Femur (tissue), 1 donor: ENCODE results near the gene ADAMTSL1.
"Not testable (repeated sequence)": the region's sequence is repeated elsewhere in the genome, so short reads cannot be mapped to it uniquely, and the experiment has no call there.

Experiments used
- DNase-seq: peaks from one replicate; pipeline ENCODE4 v3.0.0-alpha.2; 2017

ADAMTSL1 gene

DNA sequence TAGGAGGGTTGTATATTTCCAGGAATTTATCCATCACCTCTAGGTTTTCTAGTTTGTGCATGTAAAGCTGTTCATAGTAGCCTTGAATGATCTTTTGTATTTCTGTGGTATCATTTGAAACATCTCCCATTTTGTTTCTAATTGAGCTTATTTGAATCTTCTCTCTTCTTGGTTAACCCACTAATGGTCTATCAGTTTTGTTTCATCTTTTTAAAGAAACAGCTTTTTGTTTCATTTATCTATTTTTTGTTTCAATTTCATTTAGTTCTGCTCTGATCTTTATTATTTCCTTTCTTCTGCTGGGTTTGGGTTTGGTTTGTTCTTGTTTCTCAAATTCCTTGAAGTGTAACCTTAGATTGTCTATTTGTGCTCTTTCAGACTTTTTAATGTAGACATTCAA, 401.0 kb downstream of the ADAMTSL1 start:
- DNase-seq, result not testable (repeated sequence)

DNA sequence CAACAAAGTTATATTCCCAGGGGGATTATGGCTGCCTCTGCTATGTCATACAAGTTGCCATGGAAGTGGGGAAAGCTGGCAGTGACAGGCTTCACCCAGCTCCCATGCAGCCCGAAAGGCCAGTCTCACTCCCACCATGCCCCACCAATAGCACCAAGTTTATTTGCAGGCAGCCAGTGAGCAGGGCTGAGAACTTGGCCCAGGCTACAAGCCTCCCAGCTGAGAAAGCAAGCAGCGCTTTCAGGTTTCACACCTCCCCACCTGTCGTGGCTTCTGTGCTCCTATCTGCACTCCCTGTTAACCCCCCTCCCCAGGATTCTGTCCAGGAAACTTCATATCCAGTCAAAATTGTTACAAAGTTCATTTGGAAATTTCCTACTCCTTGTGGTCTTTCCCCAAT, 404.0 kb downstream of the ADAMTSL1 start:
- no peak for DNase-seq

- no peak for DNase-seq
These were observed 407.8 kb downstream of the ADAMTSL1 start for GRCh38 chr9:18881758-18882157.

DNA sequence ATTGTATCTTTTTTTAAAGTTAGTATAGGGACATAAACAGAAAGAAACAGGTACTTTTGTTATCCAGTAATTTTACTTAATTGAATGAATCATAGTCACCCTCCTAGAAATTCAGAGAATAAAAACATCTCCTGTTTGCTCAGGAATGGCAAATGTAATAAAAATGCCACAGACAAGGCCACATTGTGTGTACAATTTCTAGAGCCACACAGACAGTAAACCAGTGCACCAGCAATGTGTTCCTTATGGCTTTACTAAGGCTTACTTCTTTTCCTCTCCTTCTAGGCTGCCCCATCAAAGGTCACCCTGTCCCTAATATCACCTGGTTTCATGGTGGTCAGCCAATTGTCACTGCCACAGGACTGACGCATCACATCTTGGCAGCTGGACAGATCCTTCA, 413.6 kb downstream of the ADAMTSL1 start:
- DNase-seq, result no peak

DNA sequence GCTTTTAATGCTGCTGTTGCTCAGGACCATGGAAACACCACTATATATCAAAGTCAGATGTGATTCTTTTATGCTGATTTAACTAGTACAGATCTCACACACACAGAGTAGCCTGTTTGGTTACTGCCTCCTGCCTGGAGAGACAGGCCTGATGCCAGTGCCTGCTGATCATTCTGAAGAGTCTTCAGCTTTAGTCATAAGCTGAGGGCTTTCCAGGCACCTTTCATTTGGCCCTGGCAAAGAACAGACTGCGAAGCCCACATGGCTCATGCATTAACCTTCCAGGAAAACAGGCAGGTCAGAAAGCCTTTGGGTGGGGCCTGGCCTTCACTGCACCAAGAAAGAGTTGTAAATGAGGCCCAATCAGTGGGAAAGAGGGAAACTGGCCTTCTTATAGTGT, 414.3 kb downstream of the ADAMTSL1 start:
- DNase-seq, result no peak

- DNase-seq, result no peak
These were observed 415.6 kb downstream of the ADAMTSL1 start for GRCh38 chr9:18889550-18889949.

- no peak for DNase-seq
These were observed 416.4 kb downstream of the ADAMTSL1 start for GRCh38 chr9:18890372-18890771.

DNA sequence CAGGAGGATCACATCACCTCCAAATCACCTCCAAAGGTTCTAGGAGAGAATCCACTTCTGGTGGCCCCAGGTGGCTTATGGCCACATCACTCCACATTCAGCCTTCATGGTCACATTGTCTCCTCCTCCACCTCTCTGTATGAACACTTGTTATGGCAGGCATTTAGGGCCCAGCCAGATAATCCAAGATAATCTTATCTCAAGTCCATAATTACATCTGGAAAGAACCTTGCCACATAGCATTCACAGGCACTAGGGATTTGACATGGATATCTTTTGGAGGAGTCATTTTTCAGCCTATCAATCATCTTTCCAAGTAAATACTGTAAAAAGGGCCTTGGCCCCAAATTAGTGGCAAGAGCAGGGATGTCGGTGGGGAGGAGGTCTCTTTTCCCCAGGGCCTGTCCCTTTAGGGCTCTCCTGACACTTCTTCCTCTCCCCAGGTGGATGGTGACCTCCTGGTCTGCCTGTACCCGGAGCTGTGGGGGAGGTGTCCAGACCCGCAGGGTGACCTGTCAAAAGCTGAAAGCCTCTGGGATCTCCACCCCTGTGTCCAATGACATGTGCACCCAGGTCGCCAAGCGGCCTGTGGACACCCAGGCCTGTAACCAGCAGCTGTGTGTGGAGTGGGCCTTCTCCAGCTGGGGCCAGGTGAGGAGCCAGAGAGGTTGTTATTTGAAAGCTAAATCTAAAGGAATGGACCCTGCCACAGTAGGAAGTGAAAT, 418.2 kb downstream of the ADAMTSL1 start:
- no peak for DNase-seq

GRCh38 chr9:18893046-18893445, 419.1 kb downstream of the ADAMTSL1 start:
- DNase-seq, result no peak

DNA sequence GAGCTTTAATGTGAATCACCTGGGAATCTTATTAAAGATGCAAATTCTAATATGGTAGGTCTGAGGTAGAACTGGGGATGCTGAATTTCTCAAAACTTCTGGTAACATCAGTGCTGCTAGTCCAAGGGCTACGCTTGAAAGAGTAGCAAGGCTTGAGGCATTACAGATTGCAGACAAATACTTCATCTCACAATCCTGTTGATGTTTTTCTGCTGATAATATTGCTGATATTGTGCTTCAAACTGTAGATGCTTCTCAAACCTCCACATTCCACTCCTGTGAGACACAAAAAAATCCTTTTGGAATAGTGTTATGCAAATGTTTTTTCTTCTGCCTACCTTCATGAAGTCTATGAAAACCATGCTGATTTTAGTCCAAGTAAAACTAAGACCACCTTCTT, 419.5 kb downstream of the ADAMTSL1 start:
- DNase-seq, result no peak

GRCh38 chr9:18896004-18896403, 422.1 kb downstream of the ADAMTSL1 start:
- no peak for DNase-seq

DNA sequence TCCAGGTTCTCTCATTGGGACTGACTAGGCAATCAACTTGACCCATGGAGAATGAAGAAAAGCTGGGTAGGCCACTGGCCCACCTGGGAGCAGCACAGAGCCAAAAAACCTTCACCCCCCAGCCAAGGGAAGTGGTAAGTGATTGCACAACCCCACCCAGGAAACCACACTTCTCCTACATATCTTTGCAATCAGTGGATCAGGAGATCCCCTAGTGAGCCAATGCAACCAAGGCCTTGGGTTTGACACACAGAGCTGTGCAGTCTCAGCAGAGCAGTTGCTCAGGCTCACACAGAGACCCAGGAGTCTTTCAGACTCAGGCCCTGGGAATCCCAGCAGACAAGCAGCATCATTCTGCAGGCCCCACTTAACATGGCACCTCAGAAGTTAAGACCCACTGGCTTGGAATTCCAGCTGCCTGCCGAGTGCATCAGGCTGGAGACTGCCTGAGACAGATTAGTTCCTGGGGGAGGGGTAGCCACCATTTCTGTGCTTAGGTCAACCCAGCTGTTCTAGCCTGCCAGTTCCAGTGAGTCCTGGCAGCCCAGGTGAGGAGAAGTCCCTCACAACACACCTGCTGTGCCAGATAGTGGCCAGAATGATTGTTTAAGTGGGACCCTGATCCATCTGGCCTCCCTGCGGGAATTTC, 422.7 kb downstream of the ADAMTSL1 start:
- no peak for DNase-seq

DNA sequence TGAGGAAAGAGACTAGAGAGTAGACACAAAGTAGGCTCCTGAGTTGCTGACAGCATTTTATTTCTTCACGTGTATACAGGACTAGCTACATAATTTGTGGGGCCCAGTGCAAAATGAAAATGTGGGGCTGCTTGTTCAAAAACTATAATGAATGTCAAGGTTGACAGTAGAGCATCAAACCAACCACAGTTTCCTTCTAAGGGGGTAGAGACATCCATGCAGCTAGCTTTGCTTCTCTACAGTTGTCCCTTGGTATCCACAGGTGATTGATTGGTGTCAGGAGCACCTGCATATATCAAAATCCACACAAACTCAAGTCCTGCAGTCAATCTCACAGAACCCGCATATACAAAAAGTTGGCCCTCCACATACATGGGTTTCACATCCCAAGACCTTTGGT, 429.5 kb downstream of the ADAMTSL1 start:
- no peak for DNase-seq

DNA sequence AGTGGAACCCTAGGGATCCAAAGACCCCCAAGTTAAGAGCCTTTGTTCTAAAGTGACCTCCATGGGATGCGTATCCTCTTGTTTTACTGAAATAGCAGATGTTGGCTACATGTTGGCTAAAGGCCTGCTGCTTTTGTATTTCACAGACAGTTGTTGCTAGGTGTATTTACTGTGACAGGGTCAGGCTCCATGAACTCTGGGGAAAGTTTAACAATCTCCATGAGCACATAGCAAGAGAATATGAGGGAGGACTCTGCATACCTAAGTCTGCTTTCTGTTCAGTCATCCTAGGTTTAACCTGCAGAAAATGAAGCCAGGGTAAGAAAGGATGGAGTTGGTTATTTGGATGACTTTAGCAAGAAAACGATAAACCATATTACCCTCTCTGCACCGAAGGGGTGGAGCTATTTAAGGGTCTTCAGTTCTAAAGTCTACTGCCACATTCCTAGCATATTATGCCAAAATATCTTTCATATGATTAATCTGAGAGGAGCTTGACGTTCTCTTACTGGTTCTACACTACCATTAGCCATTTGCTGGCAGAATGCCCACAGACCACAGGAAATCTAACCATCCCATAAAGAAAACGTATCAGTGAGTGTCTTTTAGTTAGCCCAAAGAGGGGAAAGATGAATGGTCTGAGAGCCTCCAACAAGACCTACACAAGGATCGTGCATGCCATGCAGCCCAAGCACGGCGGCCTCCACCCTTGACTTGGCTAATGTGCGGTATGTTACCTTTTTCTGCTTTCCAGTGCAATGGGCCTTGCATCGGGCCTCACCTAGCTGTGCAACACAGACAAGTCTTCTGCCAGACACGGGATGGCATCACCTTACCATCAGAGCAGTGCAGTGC, 431.3 kb downstream of the ADAMTSL1 start:
- no peak for DNase-seq

DNA sequence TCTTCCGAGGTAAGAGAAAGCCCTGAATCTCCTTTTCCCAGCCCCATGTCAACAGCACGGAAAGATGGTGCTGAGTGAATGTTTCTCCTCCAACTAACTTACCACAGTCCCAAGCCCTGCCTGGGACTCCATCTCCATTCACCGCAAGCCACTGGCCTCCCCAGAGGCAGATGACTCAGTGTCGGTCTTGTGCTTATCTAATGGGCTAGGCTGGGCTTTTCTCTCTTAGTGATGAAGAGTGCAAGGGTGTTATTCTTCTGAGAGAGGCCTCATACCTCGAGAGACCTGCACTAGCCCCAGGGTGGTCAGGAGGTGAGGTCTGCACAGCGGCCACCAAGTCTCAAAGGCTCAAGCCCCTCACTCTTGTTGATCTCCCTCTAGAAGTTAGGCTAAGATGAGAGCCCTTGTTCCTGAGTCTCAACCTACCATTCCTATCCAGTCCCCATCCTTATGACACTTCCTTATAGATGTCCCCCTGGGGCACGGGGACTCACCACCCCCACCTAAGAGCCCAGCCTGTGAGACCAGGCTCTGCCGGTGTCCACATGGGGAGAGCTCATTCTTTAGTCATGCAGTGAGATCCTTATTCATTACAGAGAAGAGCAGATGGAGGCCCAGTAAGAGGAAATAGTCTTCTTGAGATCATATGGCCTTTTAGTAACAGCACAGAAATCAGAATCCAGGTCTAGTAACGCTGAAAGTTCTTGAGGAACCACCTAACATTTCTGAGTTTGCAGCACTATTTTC, 432.1 kb downstream of the ADAMTSL1 start:
- no peak for DNase-seq

- DNase-seq, result no peak
These were observed 432.9 kb downstream of the ADAMTSL1 start for GRCh38 chr9:18906656-18907395.

GRCh38 chr9:18907927-18908625, 434.1 kb downstream of the ADAMTSL1 start:
- no peak for DNase-seq

DNA sequence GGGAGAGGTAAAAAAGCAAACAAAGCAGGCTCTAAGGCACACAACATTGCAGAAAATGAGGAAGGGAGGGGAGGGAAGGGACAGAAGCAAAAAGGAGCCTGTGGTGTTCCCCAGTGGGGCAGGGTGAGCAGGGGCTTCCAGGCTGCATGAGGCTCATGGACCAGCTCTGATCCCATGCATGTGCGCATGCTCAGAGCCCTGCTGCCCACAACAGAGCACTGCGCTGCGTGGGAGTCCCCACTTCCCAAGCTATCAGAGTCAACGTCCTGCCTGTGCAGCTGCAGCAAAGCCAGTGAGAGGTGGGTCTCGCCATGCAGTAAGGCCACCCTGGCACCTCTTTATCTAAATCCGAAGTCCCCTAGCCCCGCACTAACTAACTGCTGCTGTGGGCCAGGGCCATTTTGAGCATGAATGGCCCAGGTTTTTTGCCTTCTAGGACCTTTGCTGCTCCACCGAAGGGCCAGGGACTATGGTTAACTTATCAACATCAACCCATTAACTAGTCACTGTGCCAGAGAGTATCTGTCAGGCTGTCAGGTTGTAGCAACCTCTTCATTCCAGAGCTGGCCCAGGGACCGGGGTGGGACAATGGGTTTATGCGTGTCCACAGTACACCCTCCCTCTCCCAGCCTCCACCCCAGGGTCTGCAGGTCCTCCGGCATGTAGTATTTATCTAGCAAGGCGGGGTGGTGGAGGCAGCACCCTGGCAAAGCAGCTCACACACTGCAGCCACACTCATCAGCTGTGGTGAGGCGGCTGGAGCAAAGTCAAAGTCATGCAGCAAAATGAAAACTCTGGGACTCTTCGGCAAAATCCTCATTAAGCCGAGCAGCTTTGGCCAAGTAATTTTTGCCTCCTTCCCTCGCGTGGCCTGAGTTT, 435.4 kb downstream of the ADAMTSL1 start:
- no peak for DNase-seq

- DNase-seq, result no peak
These were observed 436.5 kb downstream of the ADAMTSL1 start for GRCh38 chr9:18910435-18910834.

DNA sequence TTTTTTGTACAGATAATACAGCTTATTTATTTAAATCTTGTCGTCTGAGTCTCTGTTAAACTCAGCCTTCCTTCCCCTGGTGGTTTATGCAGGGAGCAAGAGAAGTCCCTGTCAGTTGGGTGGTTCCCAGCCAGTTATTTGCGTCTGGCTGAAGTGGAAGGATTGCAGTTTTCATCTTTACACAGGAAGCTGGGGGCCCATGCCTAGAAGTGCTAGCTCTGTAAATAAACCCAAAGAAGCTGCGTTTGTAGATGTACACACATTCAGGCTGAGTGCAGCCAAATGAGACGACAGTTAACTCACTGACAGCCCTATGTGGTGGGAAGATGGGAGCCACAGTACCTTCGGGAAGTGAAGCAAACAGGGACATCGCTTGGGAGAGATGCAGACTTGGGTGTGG, 437.0 kb downstream of the ADAMTSL1 start:
- DNase-seq, result no peak
